H1 (cell line): ENCODE data around the gene TAF3. TPM values are rescaled to one million over a fixed set of nuclear protein-coding genes. Genes with fewer than 3 reads are reported as not detected.

Source experiments
- BACH1 ChIP-seq: IDR thresholded peaks from 2 replicates; pipeline ENCODE4 v1.6.1; 2012; ENCODE audit warnings: low read length, improper control_type of control experiment
- CREB1 ChIP-seq: IDR thresholded peaks from 2 replicates; pipeline ENCODE4 v1.6.1; 2012; ENCODE audit warnings: inconsistent platforms
- GABPA ChIP-seq: IDR thresholded peaks from 2 replicates; pipeline ENCODE4 v1.6.1; 2011; ENCODE audit warnings: mild to moderate bottlenecking, low read length, moderate library complexity, borderline replicate concordance; ENCODE audit not compliant: insufficient read depth
- KDM1A ChIP-seq: fragments of 200-600, 300-600 bp; sonication (generic); IDR thresholded peaks from 2 replicates; pipeline ENCODE4 v1.7.1; 2016; ENCODE audit warnings: mild to moderate bottlenecking, low read length, borderline replicate concordance
- KDM4A ChIP-seq: IDR thresholded peaks from one replicate; pipeline ENCODE4 v1.7.1; 2012; ENCODE audit warnings: low read depth, mild to moderate bottlenecking, moderate library complexity, low read length, inconsistent platforms; ENCODE audit not compliant: severe bottlenecking
- RXRA ChIP-seq: IDR thresholded peaks from 2 replicates; pipeline ENCODE4 v1.6.1; 2011; ENCODE audit warnings: low read depth, mild to moderate bottlenecking, low read length, moderate library complexity; ENCODE audit not compliant: insufficient read depth
- SIN3A ChIP-seq, 2 experiments: IDR thresholded peaks in 1 of 2; conservative IDR thresholded peaks in 1 of 2; 2 replicates each; pipeline ENCODE4 v1.6.1; 2011 to 2012; ENCODE audit warnings: low read length in 2 of 2, improper control_type of control experiment in 1 of 2, low read depth in 1 of 2, mild to moderate bottlenecking in 1 of 2
- polyA plus RNA-seq, 7 experiments: library from polyadenylated mRNA; depleted of rRNA in 3 of 7; stranded (reverse) in 5 of 7; unstranded in 2 of 7; fragments of >200 nt in 5 of 7; fragments of 200-250 nt in 2 of 7; gene quantifications; 1 replicate in 5 of 7; 2 replicates in 1 of 7; 4 replicates in 1 of 7; pipeline versions ENCODE4 v1.2.1 to v1.2.3, GENCODE V29; 2011 to 2013; ENCODE audit warnings: missing spikeins in 2 of 7, mixed read lengths in 2 of 7
- total RNA-seq: library from RNA; stranded (reverse); fragmentation: NEBNext Ultra II Directional; extraction: Animal tissue kit (Norgen Biotek cat#: 25700); gene quantifications from 2 replicates; pipeline ENCODE4 v1.2.1, GENCODE V29; 2021
- TF ChIP-seq, protein P1 (sequence below): fragments of 300-600 bp; sonication (generic); IDR thresholded peaks from 2 replicates; pipeline ENCODE4 v1.7.1; 2012; ENCODE audit warnings: low read length, moderate library complexity, mild to moderate bottlenecking, inconsistent platforms; ENCODE audit not compliant: insufficient replicate concordance
- TF ChIP-seq, protein P2 (sequence below): IDR thresholded peaks from 2 replicates; pipeline ENCODE4 v1.6.1; 2012; ENCODE audit warnings: inconsistent platforms

The TAF3 gene
- total and polyA plus RNA-seq, 2 of the 8 experiments (the other 6 are each of a cell fraction or from before 2014, with no cell fraction given): 1.5 to 11.2 TPM

DNA sequence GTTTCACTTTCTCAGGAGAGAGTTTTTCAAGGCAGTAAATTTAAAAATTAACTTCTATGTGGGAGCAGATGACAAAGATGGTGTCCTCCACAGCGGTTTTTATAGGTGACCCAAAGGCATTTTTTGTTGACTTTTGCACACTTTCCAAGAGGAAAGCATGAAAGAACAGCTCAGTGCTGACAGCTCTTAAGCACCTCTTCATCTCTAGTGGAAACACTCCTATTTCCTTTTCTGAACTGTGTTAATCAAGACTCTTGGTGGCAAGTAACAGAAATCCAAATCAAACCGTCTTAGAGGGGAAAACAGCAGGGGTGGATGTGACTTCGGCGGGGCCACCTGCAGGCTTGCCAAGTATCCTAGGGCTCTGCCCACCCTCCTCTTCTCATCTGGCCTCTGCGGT lies 164.4 kb downstream of the TAF3 start (continued):
- TF ChIP-seq, protein P1, sequence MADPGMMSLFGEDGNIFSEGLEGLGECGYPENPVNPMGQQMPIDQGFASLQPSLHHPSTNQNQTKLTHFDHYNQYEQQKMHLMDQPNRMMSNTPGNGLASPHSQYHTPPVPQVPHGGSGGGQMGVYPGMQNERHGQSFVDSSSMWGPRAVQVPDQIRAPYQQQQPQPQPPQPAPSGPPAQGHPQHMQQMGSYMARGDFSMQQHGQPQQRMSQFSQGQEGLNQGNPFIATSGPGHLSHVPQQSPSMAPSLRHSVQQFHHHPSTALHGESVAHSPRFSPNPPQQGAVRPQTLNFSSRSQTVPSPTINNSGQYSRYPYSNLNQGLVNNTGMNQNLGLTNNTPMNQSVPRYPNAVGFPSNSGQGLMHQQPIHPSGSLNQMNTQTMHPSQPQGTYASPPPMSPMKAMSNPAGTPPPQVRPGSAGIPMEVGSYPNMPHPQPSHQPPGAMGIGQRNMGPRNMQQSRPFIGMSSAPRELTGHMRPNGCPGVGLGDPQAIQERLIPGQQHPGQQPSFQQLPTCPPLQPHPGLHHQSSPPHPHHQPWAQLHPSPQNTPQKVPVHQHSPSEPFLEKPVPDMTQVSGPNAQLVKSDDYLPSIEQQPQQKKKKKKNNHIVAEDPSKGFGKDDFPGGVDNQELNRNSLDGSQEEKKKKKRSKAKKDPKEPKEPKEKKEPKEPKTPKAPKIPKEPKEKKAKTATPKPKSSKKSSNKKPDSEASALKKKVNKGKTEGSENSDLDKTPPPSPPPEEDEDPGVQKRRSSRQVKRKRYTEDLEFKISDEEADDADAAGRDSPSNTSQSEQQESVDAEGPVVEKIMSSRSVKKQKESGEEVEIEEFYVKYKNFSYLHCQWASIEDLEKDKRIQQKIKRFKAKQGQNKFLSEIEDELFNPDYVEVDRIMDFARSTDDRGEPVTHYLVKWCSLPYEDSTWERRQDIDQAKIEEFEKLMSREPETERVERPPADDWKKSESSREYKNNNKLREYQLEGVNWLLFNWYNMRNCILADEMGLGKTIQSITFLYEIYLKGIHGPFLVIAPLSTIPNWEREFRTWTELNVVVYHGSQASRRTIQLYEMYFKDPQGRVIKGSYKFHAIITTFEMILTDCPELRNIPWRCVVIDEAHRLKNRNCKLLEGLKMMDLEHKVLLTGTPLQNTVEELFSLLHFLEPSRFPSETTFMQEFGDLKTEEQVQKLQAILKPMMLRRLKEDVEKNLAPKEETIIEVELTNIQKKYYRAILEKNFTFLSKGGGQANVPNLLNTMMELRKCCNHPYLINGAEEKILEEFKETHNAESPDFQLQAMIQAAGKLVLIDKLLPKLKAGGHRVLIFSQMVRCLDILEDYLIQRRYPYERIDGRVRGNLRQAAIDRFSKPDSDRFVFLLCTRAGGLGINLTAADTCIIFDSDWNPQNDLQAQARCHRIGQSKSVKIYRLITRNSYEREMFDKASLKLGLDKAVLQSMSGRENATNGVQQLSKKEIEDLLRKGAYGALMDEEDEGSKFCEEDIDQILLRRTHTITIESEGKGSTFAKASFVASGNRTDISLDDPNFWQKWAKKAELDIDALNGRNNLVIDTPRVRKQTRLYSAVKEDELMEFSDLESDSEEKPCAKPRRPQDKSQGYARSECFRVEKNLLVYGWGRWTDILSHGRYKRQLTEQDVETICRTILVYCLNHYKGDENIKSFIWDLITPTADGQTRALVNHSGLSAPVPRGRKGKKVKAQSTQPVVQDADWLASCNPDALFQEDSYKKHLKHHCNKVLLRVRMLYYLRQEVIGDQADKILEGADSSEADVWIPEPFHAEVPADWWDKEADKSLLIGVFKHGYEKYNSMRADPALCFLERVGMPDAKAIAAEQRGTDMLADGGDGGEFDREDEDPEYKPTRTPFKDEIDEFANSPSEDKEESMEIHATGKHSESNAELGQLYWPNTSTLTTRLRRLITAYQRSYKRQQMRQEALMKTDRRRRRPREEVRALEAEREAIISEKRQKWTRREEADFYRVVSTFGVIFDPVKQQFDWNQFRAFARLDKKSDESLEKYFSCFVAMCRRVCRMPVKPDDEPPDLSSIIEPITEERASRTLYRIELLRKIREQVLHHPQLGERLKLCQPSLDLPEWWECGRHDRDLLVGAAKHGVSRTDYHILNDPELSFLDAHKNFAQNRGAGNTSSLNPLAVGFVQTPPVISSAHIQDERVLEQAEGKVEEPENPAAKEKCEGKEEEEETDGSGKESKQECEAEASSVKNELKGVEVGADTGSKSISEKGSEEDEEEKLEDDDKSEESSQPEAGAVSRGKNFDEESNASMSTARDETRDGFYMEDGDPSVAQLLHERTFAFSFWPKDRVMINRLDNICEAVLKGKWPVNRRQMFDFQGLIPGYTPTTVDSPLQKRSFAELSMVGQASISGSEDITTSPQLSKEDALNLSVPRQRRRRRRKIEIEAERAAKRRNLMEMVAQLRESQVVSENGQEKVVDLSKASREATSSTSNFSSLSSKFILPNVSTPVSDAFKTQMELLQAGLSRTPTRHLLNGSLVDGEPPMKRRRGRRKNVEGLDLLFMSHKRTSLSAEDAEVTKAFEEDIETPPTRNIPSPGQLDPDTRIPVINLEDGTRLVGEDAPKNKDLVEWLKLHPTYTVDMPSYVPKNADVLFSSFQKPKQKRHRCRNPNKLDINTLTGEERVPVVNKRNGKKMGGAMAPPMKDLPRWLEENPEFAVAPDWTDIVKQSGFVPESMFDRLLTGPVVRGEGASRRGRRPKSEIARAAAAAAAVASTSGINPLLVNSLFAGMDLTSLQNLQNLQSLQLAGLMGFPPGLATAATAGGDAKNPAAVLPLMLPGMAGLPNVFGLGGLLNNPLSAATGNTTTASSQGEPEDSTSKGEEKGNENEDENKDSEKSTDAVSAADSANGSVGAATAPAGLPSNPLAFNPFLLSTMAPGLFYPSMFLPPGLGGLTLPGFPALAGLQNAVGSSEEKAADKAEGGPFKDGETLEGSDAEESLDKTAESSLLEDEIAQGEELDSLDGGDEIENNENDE: no peak
- TF ChIP-seq GABPA (no peak), CREB1 (no peak), KDM1A (no peak), KDM4A (no peak), RXRA (no peak), SIN3A (conservative IDR thresholded peaks at IDR 0.05 in 1 of 2, IDR thresholded peaks at IDR 0.05 in 1 of 2; ENCODE audit: low read depth in 1 of 2, low read length in 2 of 2) (no peak), BACH1 (no peak)
- TF ChIP-seq, protein P2, sequence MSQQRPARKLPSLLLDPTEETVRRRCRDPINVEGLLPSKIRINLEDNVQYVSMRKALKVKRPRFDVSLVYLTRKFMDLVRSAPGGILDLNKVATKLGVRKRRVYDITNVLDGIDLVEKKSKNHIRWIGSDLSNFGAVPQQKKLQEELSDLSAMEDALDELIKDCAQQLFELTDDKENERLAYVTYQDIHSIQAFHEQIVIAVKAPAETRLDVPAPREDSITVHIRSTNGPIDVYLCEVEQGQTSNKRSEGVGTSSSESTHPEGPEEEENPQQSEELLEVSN: no peak
